Ishikawa (cell line): ENCODE results near the gene ANKRD44.

ENCODE experiments used
- CEBPB ChIP-seq: IDR thresholded peaks from 2 replicates; pipeline ENCODE4 v1.6.1; 2012
- EGR1 ChIP-seq: IDR thresholded peaks from 2 replicates; pipeline ENCODE4 v1.6.1; 2012
- EP300 ChIP-seq: IDR thresholded peaks from 2 replicates; pipeline ENCODE4 v1.6.1; 2012; ENCODE audit warnings: borderline replicate concordance
- FOXM1 ChIP-seq: IDR thresholded peaks from 2 replicates; pipeline ENCODE4 v1.6.1; 2012; ENCODE audit warnings: low read depth, borderline replicate concordance
- NFIC ChIP-seq: IDR thresholded peaks from 2 replicates; pipeline ENCODE4 v1.6.1; 2012
- RAD21 ChIP-seq: IDR thresholded peaks from 2 replicates; pipeline ENCODE4 v1.6.1; 2012; ENCODE audit warnings: low read depth
- TAF1 ChIP-seq: IDR thresholded peaks from 2 replicates; pipeline ENCODE4 v1.6.1; 2012; ENCODE audit warnings: low read depth, mild to moderate bottlenecking
- TCF12 ChIP-seq: IDR thresholded peaks from 2 replicates; pipeline ENCODE4 v1.6.1; 2012; ENCODE audit warnings: low read depth
- TEAD4 ChIP-seq: IDR thresholded peaks from 2 replicates; pipeline ENCODE4 v1.6.1; 2012
- ZBTB7A ChIP-seq: IDR thresholded peaks from 2 replicates; pipeline ENCODE4 v1.6.1; 2012; ENCODE audit warnings: low read depth

DNA sequence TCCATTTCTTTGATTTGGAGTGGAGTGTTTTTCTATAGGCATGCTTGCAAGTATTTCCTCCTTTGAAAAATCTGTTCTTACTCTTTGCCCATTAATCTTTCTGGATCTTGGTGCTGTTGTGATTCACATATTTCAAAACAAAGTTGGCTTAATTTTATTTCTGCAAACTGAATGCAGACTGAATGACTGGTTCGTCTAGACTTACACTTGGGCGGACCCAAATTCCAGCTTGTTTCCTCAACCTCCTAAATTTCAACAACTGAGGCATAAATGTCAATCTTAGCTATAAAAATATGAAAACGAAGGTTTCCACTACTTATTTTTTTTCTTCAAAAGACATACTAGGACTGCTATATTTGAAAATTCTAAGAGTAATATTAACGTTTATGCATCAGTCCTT is 59.0 kb downstream of the ANKRD44 start:
- TF ChIP-seq ZBTB7A (no peak), TEAD4 (no peak), RAD21 (no peak), EP300 (no peak), TAF1 (no peak), NFIC (no peak), TCF12 (no peak), CEBPB (no peak), FOXM1 (no peak), EGR1 (no peak)
